ENCODE measurements around the gene MIPEP. TPM values are rescaled to one million over a fixed set of nuclear protein-coding genes. Genes with fewer than 3 reads are reported as not detected.
"Not testable (repeated sequence)": the region's sequence is repeated elsewhere in the genome, so short reads cannot be mapped to it uniquely, and the experiment has no call there.

The MIPEP gene
- total RNA-seq, 2 donors from 2014 or later, result 26.2 to 27.1 TPM

GRCh38 chr13:23889615-23890607 is 711 bp upstream of the MIPEP start:
- 32% methylated on average over 15 of the region's 15 CpGs for WGBS
- Histone ChIP-seq H3K4me3 (peak overlapping the region; percentile 81 to 82), H3K9me3 (no peaks in the 10 kb centered on the region), H3K27ac (peak overlapping the region; percentile 77 to 83), H3K4me1 (replicated peaks) (no peaks in the 10 kb centered on the region), H3K27me3 (replicated peaks; ENCODE audit: insufficient read depth) (no peaks in the 10 kb centered on the region), H3K36me3 (no peaks in the 10 kb centered on the region)
- TF ChIP-seq CTCF (IDR thresholded peaks at IDR 0.05) (peak in 2 of 4 experiments; percentile 8 to 27), POLR2A (IDR thresholded peaks at IDR 0.05) (no peak)
- intact Hi-C loops (cut with DNase I), result loop anchor here (5.0 kb wide), 1 partner anchor 423 kb away; no protein-coding TSS in a partner anchor
- no peak for DNase-seq (ENCODE audit: low spot score)

GRCh38 chr13:23884361-23884760 is 4.8 kb downstream of the MIPEP start:
- H3K36me3 ChIP-seq; H3K27ac ChIP-seq; DNase-seq (ENCODE audit: low spot score); H3K4me1 ChIP-seq (replicated peaks); intact Hi-C loops (cut with DNase I); H3K27me3 ChIP-seq (replicated peaks; ENCODE audit: insufficient read depth); H3K9me3 ChIP-seq; H3K4me3 ChIP-seq: not testable (repeated sequence)
- WGBS, result 87% methylated on average over 3 of the region's 3 CpGs

- H3K4me1 ChIP-seq (replicated peaks), result no peaks in the 10 kb centered on the region
- WGBS, result 86% methylated on average over 4 of the region's 4 CpGs
- H3K36me3 ChIP-seq, result no peaks in the 10 kb centered on the region
- intact Hi-C loops (cut with DNase I), result no loop called here
- H3K4me3 ChIP-seq, result no peak overlapping the region
- no peaks in the 10 kb centered on the region for H3K27me3 ChIP-seq (replicated peaks; ENCODE audit: insufficient read depth)
- DNase-seq (ENCODE audit: low spot score), result no peak
- H3K9me3 ChIP-seq, result no peaks in the 10 kb centered on the region
- H3K27ac ChIP-seq, result no peak overlapping the region
- TF ChIP-seq POLR2AphosphoS5 (IDR thresholded peaks at IDR 0.05), result no peak
- no peak for TF ChIP-seq POLR2A (IDR thresholded peaks at IDR 0.05)
- TF ChIP-seq CTCF (IDR thresholded peaks at IDR 0.05), result no peak
Measured at GRCh38 chr13:23883255-23883654, 5.9 kb downstream of the MIPEP start.

- DNase-seq (ENCODE audit: low spot score); H3K27ac ChIP-seq; H3K4me1 ChIP-seq (replicated peaks); H3K27me3 ChIP-seq (replicated peaks; ENCODE audit: insufficient read depth); intact Hi-C loops (cut with DNase I); H3K4me3 ChIP-seq; H3K36me3 ChIP-seq; H3K9me3 ChIP-seq: not testable (repeated sequence)
- 93% methylated on average over 8 of the region's 8 CpGs for WGBS
Measured at GRCh38 chr13:23881402-23881800, 7.8 kb downstream of the MIPEP start.

GRCh38 chr13:23880493-23881401 is 8.5 kb downstream of the MIPEP start:
- DNase-seq (ENCODE audit: low spot score); intact Hi-C loops (cut with DNase I); H3K9me3 ChIP-seq; H3K27me3 ChIP-seq (replicated peaks; ENCODE audit: insufficient read depth); H3K27ac ChIP-seq; H3K4me1 ChIP-seq (replicated peaks); H3K36me3 ChIP-seq; H3K4me3 ChIP-seq: not testable (repeated sequence)
- WGBS, result 76% methylated on average over 13 of the region's 18 CpGs

- H3K27ac ChIP-seq, result no peak overlapping the region
- intact Hi-C loops (cut with DNase I), result no loop called here
- no peak overlapping the region for H3K4me3 ChIP-seq
- TF ChIP-seq POLR2AphosphoS5 (IDR thresholded peaks at IDR 0.05) (no peak), POLR2A (IDR thresholded peaks at IDR 0.05) (no peak), CTCF (IDR thresholded peaks at IDR 0.05) (no peak)
- DNase-seq (ENCODE audit: low spot score), result no peak
- H3K9me3 ChIP-seq, result no peaks in the 10 kb centered on the region
- H3K27me3 ChIP-seq (replicated peaks; ENCODE audit: insufficient read depth), result no peaks in the 10 kb centered on the region
- WGBS, result 60% methylated on average over 4 of the region's 4 CpGs
- no peaks in the 10 kb centered on the region for H3K36me3 ChIP-seq
- no peaks in the 10 kb centered on the region for H3K4me1 ChIP-seq (replicated peaks)
Measured at GRCh38 chr13:23877286-23877685, 11.9 kb downstream of the MIPEP start.

All from prostate gland (tissue), 2 donors.